ENCODE measurements around the gene TPPP3.

DNA sequence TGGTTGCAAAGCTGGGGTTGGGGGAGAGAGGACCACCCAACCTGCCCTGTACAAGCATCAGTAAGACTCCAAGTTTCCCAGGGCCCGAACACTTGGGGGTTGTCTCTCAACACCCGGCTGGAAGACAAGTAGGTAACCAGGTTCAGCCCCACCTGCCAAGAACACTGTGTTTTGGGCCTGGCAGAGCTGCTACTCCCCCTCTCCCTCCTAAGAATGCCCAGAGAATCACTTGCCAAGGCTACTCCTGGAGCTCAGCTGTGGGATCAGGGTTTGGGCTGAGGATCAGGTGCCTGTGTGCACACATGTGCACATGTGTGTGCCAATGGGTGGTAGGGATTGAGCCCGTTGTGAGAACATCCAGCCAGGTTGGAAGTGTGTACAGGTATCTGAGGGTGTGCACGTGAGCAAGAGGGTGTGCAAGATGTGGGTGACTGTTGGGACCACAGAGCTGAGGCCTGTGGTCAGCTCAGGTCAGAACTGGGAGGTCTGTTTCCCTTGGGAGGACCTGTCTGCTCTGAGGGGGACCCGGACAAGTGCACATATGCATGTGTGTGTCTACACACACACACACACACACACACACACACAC lies 39.9 kb upstream of the TPPP3 start:
- TF ChIP-seq POLR2A (IDR thresholded peaks at IDR 0.05) (no peak), EP300 (IDR thresholded peaks at IDR 0.05) (no peak)
- TF ChIP-seq, protein P1, sequence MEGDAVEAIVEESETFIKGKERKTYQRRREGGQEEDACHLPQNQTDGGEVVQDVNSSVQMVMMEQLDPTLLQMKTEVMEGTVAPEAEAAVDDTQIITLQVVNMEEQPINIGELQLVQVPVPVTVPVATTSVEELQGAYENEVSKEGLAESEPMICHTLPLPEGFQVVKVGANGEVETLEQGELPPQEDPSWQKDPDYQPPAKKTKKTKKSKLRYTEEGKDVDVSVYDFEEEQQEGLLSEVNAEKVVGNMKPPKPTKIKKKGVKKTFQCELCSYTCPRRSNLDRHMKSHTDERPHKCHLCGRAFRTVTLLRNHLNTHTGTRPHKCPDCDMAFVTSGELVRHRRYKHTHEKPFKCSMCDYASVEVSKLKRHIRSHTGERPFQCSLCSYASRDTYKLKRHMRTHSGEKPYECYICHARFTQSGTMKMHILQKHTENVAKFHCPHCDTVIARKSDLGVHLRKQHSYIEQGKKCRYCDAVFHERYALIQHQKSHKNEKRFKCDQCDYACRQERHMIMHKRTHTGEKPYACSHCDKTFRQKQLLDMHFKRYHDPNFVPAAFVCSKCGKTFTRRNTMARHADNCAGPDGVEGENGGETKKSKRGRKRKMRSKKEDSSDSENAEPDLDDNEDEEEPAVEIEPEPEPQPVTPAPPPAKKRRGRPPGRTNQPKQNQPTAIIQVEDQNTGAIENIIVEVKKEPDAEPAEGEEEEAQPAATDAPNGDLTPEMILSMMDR (IDR thresholded peaks at IDR 0.05): no peak

Measured in ovary (tissue), 3 donors.